22Rv1 (cell line): ENCODE data around the gene SNAP47.

Source experiments
- ZFX ChIP-seq: fragments of 450-650 bp; IDR thresholded peaks from 2 replicates; pipeline ENCODE4 v1.6.1; 2017; ENCODE audit warnings: antibody characterized with exemption, borderline replicate concordance
- TF ChIP-seq, protein P1 (sequence below): fragments of 450-650 bp; IDR thresholded peaks from 2 replicates; pipeline ENCODE4 v1.5.1; 2017; ENCODE audit warnings: mild to moderate bottlenecking

DNA sequence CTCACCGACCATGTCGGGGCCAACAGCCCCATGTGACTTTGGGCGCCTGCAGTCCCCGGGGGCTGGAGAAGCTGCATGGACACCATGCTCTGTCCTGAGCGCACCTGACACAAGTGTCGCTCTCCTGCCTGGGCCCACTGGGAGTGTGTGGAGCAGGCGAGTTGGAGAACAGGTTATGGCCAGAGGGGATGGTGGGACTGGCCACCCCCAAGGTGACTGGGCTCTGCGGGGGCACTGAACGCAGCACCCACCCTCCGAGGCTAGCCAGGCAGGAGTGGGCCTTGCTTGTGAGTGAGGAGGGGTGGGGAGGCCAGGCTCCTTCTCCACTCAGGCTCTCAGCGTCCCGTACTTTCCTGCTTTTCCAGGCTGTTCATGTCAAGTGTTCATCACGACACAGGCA lies 35.6 kb downstream of the SNAP47 start:
- TF ChIP-seq, protein P1, sequence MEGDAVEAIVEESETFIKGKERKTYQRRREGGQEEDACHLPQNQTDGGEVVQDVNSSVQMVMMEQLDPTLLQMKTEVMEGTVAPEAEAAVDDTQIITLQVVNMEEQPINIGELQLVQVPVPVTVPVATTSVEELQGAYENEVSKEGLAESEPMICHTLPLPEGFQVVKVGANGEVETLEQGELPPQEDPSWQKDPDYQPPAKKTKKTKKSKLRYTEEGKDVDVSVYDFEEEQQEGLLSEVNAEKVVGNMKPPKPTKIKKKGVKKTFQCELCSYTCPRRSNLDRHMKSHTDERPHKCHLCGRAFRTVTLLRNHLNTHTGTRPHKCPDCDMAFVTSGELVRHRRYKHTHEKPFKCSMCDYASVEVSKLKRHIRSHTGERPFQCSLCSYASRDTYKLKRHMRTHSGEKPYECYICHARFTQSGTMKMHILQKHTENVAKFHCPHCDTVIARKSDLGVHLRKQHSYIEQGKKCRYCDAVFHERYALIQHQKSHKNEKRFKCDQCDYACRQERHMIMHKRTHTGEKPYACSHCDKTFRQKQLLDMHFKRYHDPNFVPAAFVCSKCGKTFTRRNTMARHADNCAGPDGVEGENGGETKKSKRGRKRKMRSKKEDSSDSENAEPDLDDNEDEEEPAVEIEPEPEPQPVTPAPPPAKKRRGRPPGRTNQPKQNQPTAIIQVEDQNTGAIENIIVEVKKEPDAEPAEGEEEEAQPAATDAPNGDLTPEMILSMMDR, result no peak
- TF ChIP-seq ZFX, result no peak
